Tibial nerve (tissue), 3 donors: Measurements from ENCODE around the gene GEMIN8.

Experiments used
- CTCF ChIP-seq, 5 experiments: fragments of 200-600 bp in 3 of 5; fragments of 450-650 bp in 2 of 5; sonication (generic) in 3 of 5; IDR thresholded peaks; one replicate each; pipeline ENCODE4 v1.5.1; 2016 to 2019; ENCODE audit warnings: antibody characterized with exemption in 5 of 5, mild to moderate bottlenecking in 3 of 5, moderate library complexity in 2 of 5
- POLR2A ChIP-seq, 2 donors: fragments of 450-650 bp; IDR thresholded peaks; one replicate each; pipeline ENCODE4 v1.6.1; 2017; ENCODE audit warnings: antibody characterized with exemption in 2 of 2, mild to moderate bottlenecking in 2 of 2, moderate library complexity in 2 of 2

- no peak for TF ChIP-seq CTCF (IDR thresholded peaks at IDR 0.05)
- no peak for TF ChIP-seq POLR2A (IDR thresholded peaks at IDR 0.05)
Measured at GRCh38 chrX:13996650-13997049, 33.0 kb downstream of the GEMIN8 start.
